Ishikawa (cell line): ENCODE measurements around the gene GSK3A.

Experiments
- CEBPB ChIP-seq: IDR thresholded peaks from 2 replicates; pipeline ENCODE4 v1.6.1; 2012
- CREB1 ChIP-seq: IDR thresholded peaks from 2 replicates; pipeline ENCODE4 v1.6.1; 2012; ENCODE audit warnings: low read depth
- EGR1 ChIP-seq: IDR thresholded peaks from 2 replicates; pipeline ENCODE4 v1.6.1; 2012
- EP300 ChIP-seq: IDR thresholded peaks from 2 replicates; pipeline ENCODE4 v1.6.1; 2012; ENCODE audit warnings: borderline replicate concordance
- FOXM1 ChIP-seq: IDR thresholded peaks from 2 replicates; pipeline ENCODE4 v1.6.1; 2012; ENCODE audit warnings: low read depth, borderline replicate concordance
- MAX ChIP-seq: IDR thresholded peaks from 2 replicates; pipeline ENCODE4 v1.6.1; 2012
- NFIC ChIP-seq: IDR thresholded peaks from 2 replicates; pipeline ENCODE4 v1.6.1; 2012
- RAD21 ChIP-seq: IDR thresholded peaks from 2 replicates; pipeline ENCODE4 v1.6.1; 2012; ENCODE audit warnings: low read depth
- REST ChIP-seq: IDR thresholded peaks from 2 replicates; pipeline ENCODE4 v1.6.1; 2012; ENCODE audit warnings: low read depth, mild to moderate bottlenecking
- TAF1 ChIP-seq: IDR thresholded peaks from 2 replicates; pipeline ENCODE4 v1.6.1; 2012; ENCODE audit warnings: low read depth, mild to moderate bottlenecking
- TCF12 ChIP-seq: IDR thresholded peaks from 2 replicates; pipeline ENCODE4 v1.6.1; 2012; ENCODE audit warnings: low read depth
- TEAD4 ChIP-seq: IDR thresholded peaks from 2 replicates; pipeline ENCODE4 v1.6.1; 2012
- USF1 ChIP-seq: IDR thresholded peaks from 2 replicates; pipeline ENCODE4 v1.6.1; 2012
- YY1 ChIP-seq: IDR thresholded peaks from 2 replicates; pipeline ENCODE4 v1.6.1; 2012; ENCODE audit warnings: low read depth
- ZBTB7A ChIP-seq: IDR thresholded peaks from 2 replicates; pipeline ENCODE4 v1.6.1; 2012; ENCODE audit warnings: low read depth

The GSK3A gene

GRCh38 chr19:42232435-42232834 lies 10.0 kb downstream of the GSK3A start:
- TF ChIP-seq TCF12 = no peak

GRCh38 chr19:42230571-42230970 lies 11.8 kb downstream of the GSK3A start:
- no peak for TF ChIP-seq MAX

GRCh38 chr19:42229855-42230351 lies 12.5 kb downstream of the GSK3A start:
- TF ChIP-seq NFIC (no peak), TCF12 (no peak), USF1 (no peak), ZBTB7A (no peak), MAX (no peak), CREB1 (no peak), TEAD4 (no peak), CEBPB (no peak), FOXM1 (no peak), TAF1 (no peak), RAD21 (no peak), EGR1 (no peak), YY1 (no peak)

GRCh38 chr19:42229301-42229854 lies 13.0 kb downstream of the GSK3A start:
- TF ChIP-seq NFIC (no peak), FOXM1 (no peak), YY1 (no peak), CREB1 (no peak), EP300 (no peak), ZBTB7A (no peak), EGR1 (no peak), TCF12 (no peak), MAX (no peak), TEAD4 (no peak), REST (no peak), CEBPB (no peak), TAF1 (no peak), RAD21 (no peak), USF1 (no peak)

- TF ChIP-seq EP300 (no peak), REST (no peak), YY1 (no peak), USF1 (no peak), CREB1 (no peak), CEBPB (no peak), MAX (no peak), FOXM1 (no peak), TAF1 (no peak), TCF12 (no peak), ZBTB7A (no peak), RAD21 (no peak)
These were observed 13.8 kb downstream of the GSK3A start for GRCh38 chr19:42228641-42229040.

- TF ChIP-seq RAD21 (no peak), MAX (no peak), TCF12 (no peak), CREB1 (no peak), TAF1 (no peak)
These were observed 15.5 kb downstream of the GSK3A start for GRCh38 chr19:42226886-42227285.
